Hematopoietic multipotent progenitor cell treated with erythropoietin and hydrocortisone succinate and interleukin-3 and kit ligand, for 4 days (in vitro differentiated cells): ENCODE measurements around the gene DLD.
"Not testable (repeated sequence)": the region's sequence is repeated elsewhere in the genome, so short reads cannot be mapped to it uniquely, and the experiment has no call there.

ENCODE experiments used
- DNase-seq: peaks from one replicate; pipeline ENCODE4 v3.0.0-alpha.2; 2015

Gene DLD

GRCh38 chr7:107946451-107946850, 55.5 kb downstream of the DLD start:
- no peak for DNase-seq

- DNase-seq: no peak
Observed at GRCh38 chr7:107946881-107947280, 55.9 kb downstream of the DLD start.

GRCh38 chr7:107948645-107949442, 57.9 kb downstream of the DLD start:
- DNase-seq: no peak

GRCh38 chr7:107949443-107949935, 58.5 kb downstream of the DLD start:
- DNase-seq: no peak

- DNase-seq: no peak
Observed at GRCh38 chr7:107951172-107951787, 60.3 kb downstream of the DLD start.

GRCh38 chr7:107951896-107952295, 60.9 kb downstream of the DLD start:
- no peak for DNase-seq

GRCh38 chr7:107953265-107953923, 62.4 kb downstream of the DLD start:
- DNase-seq: no peak

- peak; percentile 17 for DNase-seq
Observed at GRCh38 chr7:107953924-107954303, 62.9 kb downstream of the DLD start.

GRCh38 chr7:107955394-107955793, 64.4 kb downstream of the DLD start:
- DNase-seq: no peak

GRCh38 chr7:107956950-107957349, 66.0 kb downstream of the DLD start:
- not testable (repeated sequence) for DNase-seq

GRCh38 chr7:107957436-107957835, 66.5 kb downstream of the DLD start:
- DNase-seq: no peak

GRCh38 chr7:107958764-107959526, 68.0 kb downstream of the DLD start:
- DNase-seq: no peak

GRCh38 chr7:107959527-107959898, 68.5 kb downstream of the DLD start:
- no peak for DNase-seq

GRCh38 chr7:107960272-107960671, 69.3 kb downstream of the DLD start:
- DNase-seq: no peak

GRCh38 chr7:107961405-107961804, 70.4 kb downstream of the DLD start:
- DNase-seq: no peak

- DNase-seq: no peak
Observed at GRCh38 chr7:107962817-107963216, 71.8 kb downstream of the DLD start.

GRCh38 chr7:107964510-107964909, 73.5 kb downstream of the DLD start:
- DNase-seq: no peak

GRCh38 chr7:107966711-107967110, 75.7 kb downstream of the DLD start:
- DNase-seq: no peak

- DNase-seq: no peak
Observed at GRCh38 chr7:107967420-107967819, 76.4 kb downstream of the DLD start.

- no peak for DNase-seq
Observed at GRCh38 chr7:107968449-107968848, 77.5 kb downstream of the DLD start.

GRCh38 chr7:107969856-107970255, 78.9 kb downstream of the DLD start:
- no peak for DNase-seq
